ENCODE data around the gene F11R.
"Not testable (repeated sequence)": the region's sequence is repeated elsewhere in the genome, so short reads cannot be mapped to it uniquely, and the experiment has no call there.

F11R gene

GRCh38 chr1:161038523-161039153 lies 17.7 kb upstream of the F11R start, which contains the start of gene TSTD1:
Gene TSTD1, minus strand, starts transcription at chr1:161038964. Its CDS starts 75 bp downstream, at chr1:161038889.
- Histone ChIP-seq H3K9ac (ENCODE audit: low read length) (no peak within 1 kb of the TSS), H3K4me3 (ENCODE audit: low read depth in 1 of 2, low read length in 2 of 2) (peak within 1 kb of the TSS; percentile 64 to 73), H3K27ac (ENCODE audit: low read depth, low read length) (peak within 1 kb of the TSS; percentile 44), H3K36me3 (ENCODE audit: insufficient read depth, low read length) (peaks cover 38% of the 10 kb centered on the region), H3K27me3 (ENCODE audit: control insufficient read depth in 1 of 2, insufficient read depth in 2 of 2, low read length in 2 of 2) (no peaks in the 10 kb centered on the region), H3K4me1 (ENCODE audit: insufficient read depth, low read length) (peaks cover 15% of the 10 kb centered on the region), H3K9me3 (ENCODE audit: low read length) (no peaks in the 10 kb centered on the region)

GRCh38 chr1:161037661-161038522 lies 16.9 kb upstream of the F11R start:
- Histone ChIP-seq H3K4me1 (ENCODE audit: insufficient read depth, low read length) (peaks cover 9% of the 10 kb centered on the region), H3K4me3 (ENCODE audit: low read depth in 1 of 2, low read length in 2 of 2) (peak overlapping the region; percentile 64 to 73), H3K27me3 (ENCODE audit: control insufficient read depth in 1 of 2, insufficient read depth in 2 of 2, low read length in 2 of 2) (no peaks in the 10 kb centered on the region), H3K9ac (ENCODE audit: low read length) (no peak overlapping the region), H3K36me3 (ENCODE audit: insufficient read depth, low read length) (peaks cover 35% of the 10 kb centered on the region), H3K9me3 (ENCODE audit: low read length) (no peaks in the 10 kb centered on the region), H3K27ac (ENCODE audit: low read depth, low read length) (no peak overlapping the region)

GRCh38 chr1:161033751-161034150 lies 12.8 kb upstream of the F11R start:
- Histone ChIP-seq H3K9ac (ENCODE audit: low read length) (no peak overlapping the region), H3K27me3 (ENCODE audit: control insufficient read depth in 1 of 2, insufficient read depth in 2 of 2, low read length in 2 of 2) (no peaks in the 10 kb centered on the region), H3K27ac (ENCODE audit: low read depth, low read length) (no peak overlapping the region), H3K36me3 (ENCODE audit: insufficient read depth, low read length) (no peaks in the 10 kb centered on the region), H3K4me1 (ENCODE audit: insufficient read depth, low read length) (peaks cover 7% of the 10 kb centered on the region), H3K4me3 (ENCODE audit: low read depth in 1 of 2, low read length in 2 of 2) (no peak overlapping the region), H3K9me3 (ENCODE audit: low read length) (no peaks in the 10 kb centered on the region)

- Histone ChIP-seq H3K9ac (ENCODE audit: low read length) (no peak overlapping the region), H3K9me3 (ENCODE audit: low read length) (no peaks in the 10 kb centered on the region), H3K36me3 (ENCODE audit: insufficient read depth, low read length) (no peaks in the 10 kb centered on the region), H3K27ac (ENCODE audit: low read depth, low read length) (no peak overlapping the region), H3K4me3 (ENCODE audit: low read depth in 1 of 2, low read length in 2 of 2) (no peak overlapping the region), H3K4me1 (ENCODE audit: insufficient read depth, low read length) (no peaks in the 10 kb centered on the region), H3K27me3 (ENCODE audit: control insufficient read depth in 1 of 2, insufficient read depth in 2 of 2, low read length in 2 of 2) (no peaks in the 10 kb centered on the region)
Observed at GRCh38 chr1:161032409-161032808, 11.5 kb upstream of the F11R start.

- no peaks in the 10 kb centered on the region for H3K27me3 ChIP-seq (ENCODE audit: control insufficient read depth in 1 of 2, insufficient read depth in 2 of 2, low read length in 2 of 2)
- no peak overlapping the region for H3K4me3 ChIP-seq (ENCODE audit: low read depth in 1 of 2, low read length in 2 of 2)
- no peaks in the 10 kb centered on the region for H3K4me1 ChIP-seq (ENCODE audit: insufficient read depth, low read length)
- no peaks in the 10 kb centered on the region for H3K36me3 ChIP-seq (ENCODE audit: insufficient read depth, low read length)
- no peaks in the 10 kb centered on the region for H3K9me3 ChIP-seq (ENCODE audit: low read length)
- H3K9ac ChIP-seq (ENCODE audit: low read length): no peak overlapping the region
- no peak overlapping the region for H3K27ac ChIP-seq (ENCODE audit: low read depth, low read length)
Observed at GRCh38 chr1:161031874-161032273, 10.9 kb upstream of the F11R start.

GRCh38 chr1:161029466-161029865 lies 8.5 kb upstream of the F11R start:
- H3K4me3 ChIP-seq (ENCODE audit: low read depth in 1 of 2, low read length in 2 of 2); H3K4me1 ChIP-seq (ENCODE audit: insufficient read depth, low read length); H3K27ac ChIP-seq (ENCODE audit: low read depth, low read length); H3K27me3 ChIP-seq (ENCODE audit: control insufficient read depth in 1 of 2, insufficient read depth in 2 of 2, low read length in 2 of 2); H3K9ac ChIP-seq (ENCODE audit: low read length); H3K36me3 ChIP-seq (ENCODE audit: insufficient read depth, low read length); H3K9me3 ChIP-seq (ENCODE audit: low read length): not testable (repeated sequence)

GRCh38 chr1:161026954-161027353 lies 6.0 kb upstream of the F11R start:
- not testable (repeated sequence) for H3K4me3 ChIP-seq (ENCODE audit: low read depth in 1 of 2, low read length in 2 of 2); H3K9me3 ChIP-seq (ENCODE audit: low read length); H3K36me3 ChIP-seq (ENCODE audit: insufficient read depth, low read length); H3K9ac ChIP-seq (ENCODE audit: low read length); H3K27ac ChIP-seq (ENCODE audit: low read depth, low read length); H3K27me3 ChIP-seq (ENCODE audit: control insufficient read depth in 1 of 2, insufficient read depth in 2 of 2, low read length in 2 of 2); H3K4me1 ChIP-seq (ENCODE audit: insufficient read depth, low read length)

- H3K4me1 ChIP-seq (ENCODE audit: insufficient read depth, low read length); H3K9ac ChIP-seq (ENCODE audit: low read length); H3K4me3 ChIP-seq (ENCODE audit: low read depth in 1 of 2, low read length in 2 of 2); H3K27ac ChIP-seq (ENCODE audit: low read depth, low read length); H3K36me3 ChIP-seq (ENCODE audit: insufficient read depth, low read length); H3K9me3 ChIP-seq (ENCODE audit: low read length): not testable (repeated sequence)
- peaks cover 0 to 23% of the 10 kb centered on the region in 2 donors for H3K27me3 ChIP-seq (ENCODE audit: control insufficient read depth in 1 of 2, insufficient read depth in 2 of 2, low read length in 2 of 2)
Observed at GRCh38 chr1:161022432-161022831, 1.5 kb upstream of the F11R start.

GRCh38 chr1:161021970-161022353 lies 1.0 kb upstream of the F11R start:
- Histone ChIP-seq H3K4me1 (ENCODE audit: insufficient read depth, low read length) (no peaks in the 10 kb centered on the region), H3K27me3 (ENCODE audit: control insufficient read depth in 1 of 2, insufficient read depth in 2 of 2, low read length in 2 of 2) (peaks cover 0 to 23% of the 10 kb centered on the region in 2 donors), H3K9me3 (ENCODE audit: low read length) (no peaks in the 10 kb centered on the region), H3K36me3 (ENCODE audit: insufficient read depth, low read length) (no peaks in the 10 kb centered on the region), H3K9ac (ENCODE audit: low read length) (no peak overlapping the region), H3K27ac (ENCODE audit: low read depth, low read length) (no peak overlapping the region), H3K4me3 (ENCODE audit: low read depth in 1 of 2, low read length in 2 of 2) (no peak overlapping the region)

- H3K36me3 ChIP-seq (ENCODE audit: insufficient read depth, low read length): no peaks in the 10 kb centered on the region
- H3K9ac ChIP-seq (ENCODE audit: low read length): no peak overlapping the region
- H3K9me3 ChIP-seq (ENCODE audit: low read length): no peaks in the 10 kb centered on the region
- H3K4me1 ChIP-seq (ENCODE audit: insufficient read depth, low read length): no peaks in the 10 kb centered on the region
- H3K4me3 ChIP-seq (ENCODE audit: low read depth in 1 of 2, low read length in 2 of 2): peak overlapping the region; percentile 32 to 58
- H3K27ac ChIP-seq (ENCODE audit: low read depth, low read length): no peak overlapping the region
- H3K27me3 ChIP-seq (ENCODE audit: control insufficient read depth in 1 of 2, insufficient read depth in 2 of 2, low read length in 2 of 2): peaks cover 0 to 23% of the 10 kb centered on the region in 2 donors
Observed at GRCh38 chr1:161021165-161021969, 415 bp upstream of the F11R start.

- Histone ChIP-seq H3K9ac (ENCODE audit: low read length) (no peak overlapping the region), H3K27me3 (ENCODE audit: control insufficient read depth in 1 of 2, insufficient read depth in 2 of 2, low read length in 2 of 2) (peaks cover 0 to 23% of the 10 kb centered on the region in 2 donors), H3K4me1 (ENCODE audit: insufficient read depth, low read length) (no peaks in the 10 kb centered on the region), H3K36me3 (ENCODE audit: insufficient read depth, low read length) (no peaks in the 10 kb centered on the region), H3K27ac (ENCODE audit: low read depth, low read length) (no peak overlapping the region), H3K4me3 (ENCODE audit: low read depth in 1 of 2, low read length in 2 of 2) (peak overlapping the region; percentile 31 to 58), H3K9me3 (ENCODE audit: low read length) (no peaks in the 10 kb centered on the region)
Observed at GRCh38 chr1:161019751-161020495, 1.0 kb downstream of the F11R start.
